GM19193 (cell line): ENCODE measurements around the gene IRS1.

Experiments
- POLR2A ChIP-seq: IDR thresholded peaks from 4 replicates; pipeline ENCODE4 v1.6.1; 2011; ENCODE audit not compliant: insufficient read depth, insufficient read length; ENCODE audit errors: extremely low read depth

The IRS1 gene

GRCh38 chr2:226732478-226733188 lies 67.0 kb downstream of the IRS1 start:
- no peak for TF ChIP-seq POLR2A

DNA sequence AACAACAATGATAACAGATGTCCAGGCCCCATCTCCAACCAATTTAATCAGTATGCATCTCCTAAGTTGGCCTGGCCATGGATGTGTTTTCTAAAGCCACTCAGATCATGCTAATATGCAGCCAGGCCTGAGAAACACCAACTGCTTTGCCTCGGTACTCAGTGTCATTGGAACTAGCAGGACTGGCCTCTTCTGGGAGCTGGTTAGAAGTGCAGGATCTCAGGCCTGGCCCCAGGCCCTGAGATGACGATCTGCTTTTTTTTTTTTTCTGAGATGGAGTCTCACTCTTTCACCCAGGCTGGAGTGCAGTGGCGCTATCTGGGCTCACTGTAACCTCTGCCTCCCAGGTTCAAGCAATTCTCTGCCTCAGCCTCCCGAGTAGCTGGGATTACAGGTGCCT lies 69.1 kb downstream of the IRS1 start:
- no peak for TF ChIP-seq POLR2A

GRCh38 chr2:226728996-226729395 lies 70.6 kb downstream of the IRS1 start:
- no peak for TF ChIP-seq POLR2A

DNA sequence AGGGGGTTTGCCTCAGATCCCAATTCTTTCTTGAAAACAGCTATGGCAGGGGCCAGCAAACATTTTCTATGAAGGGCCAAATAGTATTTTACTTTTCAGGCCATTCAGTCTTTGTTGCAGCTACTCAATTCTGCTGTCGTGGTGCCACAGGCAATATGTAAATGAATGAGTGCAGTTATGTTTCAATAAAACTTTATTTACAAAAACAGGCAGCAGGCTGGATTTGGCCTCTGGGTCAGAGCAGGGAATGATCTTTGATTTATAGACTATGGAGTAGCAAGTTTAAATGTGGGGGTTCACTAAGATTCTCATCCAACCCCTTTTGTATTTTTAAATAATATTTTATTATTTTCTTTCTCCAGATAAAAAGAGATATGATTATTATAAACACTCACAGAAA lies 72.4 kb downstream of the IRS1 start:
- TF ChIP-seq POLR2A, result no peak

DNA sequence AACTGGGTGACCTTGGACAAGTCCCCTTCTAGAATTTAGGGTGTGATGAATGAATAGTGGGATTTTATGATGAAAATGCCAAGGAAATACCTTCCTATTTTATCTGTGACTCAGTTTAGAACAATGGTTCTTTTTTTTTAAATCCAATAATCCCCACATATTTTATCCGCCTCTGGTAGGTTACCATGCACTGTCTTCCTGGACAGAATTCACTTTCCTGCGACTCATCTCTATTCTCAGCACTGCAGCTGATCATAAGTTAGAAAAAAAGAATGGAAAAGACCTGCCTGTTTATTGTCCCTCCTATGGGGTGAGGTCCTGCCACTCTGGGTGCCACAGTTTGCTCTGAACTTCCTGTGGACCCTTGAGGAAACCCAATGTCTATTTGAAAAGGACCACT lies 73.1 kb downstream of the IRS1 start:
- TF ChIP-seq POLR2A, result no peak

DNA sequence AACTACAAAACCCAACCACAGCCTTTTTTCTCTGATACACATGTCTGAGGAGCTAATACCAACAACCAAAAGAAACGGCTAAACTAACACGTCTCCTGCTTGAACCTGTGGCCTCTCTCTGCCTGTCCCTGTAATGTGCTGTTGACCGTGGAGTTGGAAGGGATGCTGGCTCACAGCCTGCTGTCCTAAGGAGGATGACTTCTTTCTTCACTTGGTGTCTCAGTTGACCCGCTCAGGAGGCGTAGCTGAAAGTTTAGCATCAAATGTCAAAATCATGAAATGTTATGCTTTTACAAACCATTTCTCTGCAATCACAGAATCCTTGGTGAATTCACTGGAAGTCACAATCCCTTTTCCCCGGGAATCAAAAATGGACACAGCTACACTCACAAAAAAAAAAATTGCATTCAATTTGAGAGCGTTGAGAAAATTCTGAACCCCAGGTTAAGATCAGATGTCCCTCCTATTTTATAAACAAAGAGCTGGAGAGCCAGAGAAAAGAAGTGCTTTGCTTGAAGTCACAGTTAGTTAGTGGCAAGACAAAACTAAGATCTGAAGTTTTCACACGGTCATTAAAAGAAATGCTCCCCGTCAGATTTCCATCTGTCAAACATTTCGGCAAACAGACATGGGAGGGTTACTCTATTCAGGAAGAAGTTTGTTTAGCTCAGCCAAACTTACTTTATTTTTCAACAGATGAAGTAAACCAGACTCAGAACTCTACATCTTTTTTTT lies 74.3 kb downstream of the IRS1 start:
- no peak for TF ChIP-seq POLR2A

DNA sequence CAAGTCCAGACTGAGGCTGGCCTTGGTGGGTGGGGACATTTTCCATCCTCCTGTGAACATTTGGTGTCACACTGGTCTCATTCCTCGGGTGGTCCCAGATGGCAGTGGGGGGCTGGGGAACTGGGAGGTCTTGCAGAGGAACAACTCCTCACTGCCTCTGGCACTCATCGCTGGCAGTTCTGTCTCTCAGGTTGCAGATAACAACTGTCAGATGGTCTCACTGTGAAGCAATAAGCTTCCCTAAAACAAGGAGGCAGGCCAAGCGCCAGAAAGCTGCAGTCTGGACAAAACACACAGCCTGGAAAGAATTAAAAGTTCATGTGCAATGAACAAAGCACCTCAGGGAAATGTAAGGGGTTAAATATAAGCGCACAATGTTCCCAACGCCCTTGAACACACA lies 78.1 kb downstream of the IRS1 start:
- TF ChIP-seq POLR2A, result no peak

GRCh38 chr2:226720948-226721347 lies 78.7 kb downstream of the IRS1 start:
- no peak for TF ChIP-seq POLR2A

- TF ChIP-seq POLR2A, result no peak
These were observed 81.9 kb downstream of the IRS1 start for GRCh38 chr2:226717719-226718118.

DNA sequence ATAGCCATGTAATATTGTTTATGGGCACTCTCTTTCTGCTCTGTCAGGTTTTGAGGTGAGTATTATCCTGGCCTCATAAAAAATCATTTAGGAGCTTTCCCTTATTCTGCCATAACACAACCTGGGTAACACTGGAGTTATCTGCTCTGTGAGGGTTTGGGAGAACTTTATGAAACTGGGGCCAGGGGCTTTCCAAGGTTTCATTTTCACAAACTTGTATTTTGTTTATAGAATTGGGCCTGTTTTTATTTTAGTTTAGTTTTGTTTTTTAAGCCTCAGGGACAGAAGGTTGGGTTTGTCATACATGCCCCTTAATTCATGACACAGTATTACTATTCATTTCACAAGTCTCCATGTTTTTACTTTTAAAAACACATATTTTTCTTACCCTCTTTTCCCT lies 83.5 kb downstream of the IRS1 start:
- no peak for TF ChIP-seq POLR2A

GRCh38 chr2:226715347-226715990 lies 84.2 kb downstream of the IRS1 start:
- no peak for TF ChIP-seq POLR2A

- no peak for TF ChIP-seq POLR2A
These were observed 86.7 kb downstream of the IRS1 start for GRCh38 chr2:226712941-226713340.

- no peak for TF ChIP-seq POLR2A
These were observed 87.9 kb downstream of the IRS1 start for GRCh38 chr2:226711606-226712296.

DNA sequence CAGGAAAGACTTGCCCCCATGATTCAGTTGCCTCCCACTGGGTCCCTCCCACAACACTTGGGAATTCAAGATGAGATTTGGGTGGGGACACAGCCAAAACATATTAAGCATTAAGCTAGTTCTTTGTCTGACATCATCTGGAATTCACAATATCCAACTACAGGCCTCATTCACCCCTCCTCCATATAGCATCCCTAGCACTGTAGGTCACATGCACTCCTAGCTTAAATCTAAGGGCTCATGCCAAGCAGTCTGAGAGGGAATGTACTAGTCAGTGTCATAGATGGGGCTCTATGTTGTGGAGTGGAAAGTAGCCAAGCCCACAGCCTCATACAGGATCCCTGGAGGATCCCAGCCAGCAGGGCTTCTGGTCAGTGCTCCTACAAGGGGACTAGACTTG lies 92.1 kb downstream of the IRS1 start:
- TF ChIP-seq POLR2A, result no peak

- no peak for TF ChIP-seq POLR2A
These were observed 93.7 kb downstream of the IRS1 start for GRCh38 chr2:226705965-226706364.
